Measurements from ENCODE around the gene EPB42. TPM values are rescaled to one million over a fixed set of nuclear protein-coding genes. Genes with fewer than 3 reads are reported as not detected.

The EPB42 gene
- total RNA-seq, 1 experiment from 2014 or later: not detected

DNA sequence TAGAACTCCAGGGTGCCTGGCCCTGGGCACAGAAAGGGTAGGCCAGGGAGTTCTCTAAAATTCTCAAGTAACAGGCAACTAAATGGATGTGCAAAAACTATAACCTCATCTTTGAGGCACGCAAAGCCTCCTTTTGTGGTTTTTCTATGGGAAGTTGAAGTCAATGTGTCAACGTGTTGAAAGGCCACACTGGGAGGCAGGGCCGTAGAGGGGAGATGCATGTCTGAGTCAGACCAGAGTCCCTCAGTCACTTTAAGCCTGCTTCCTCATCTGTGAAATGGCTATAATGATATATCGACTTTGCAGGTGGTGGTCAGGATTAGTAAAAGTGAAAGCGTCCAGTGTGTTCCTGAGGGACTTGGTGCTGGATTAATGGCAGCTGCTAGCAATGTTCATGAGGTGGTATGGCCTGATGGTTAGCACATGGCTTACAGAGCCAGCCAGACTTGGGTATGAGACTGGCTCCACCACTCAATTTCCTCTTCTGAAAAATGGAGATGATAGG is 28.9 kb upstream of the EPB42 start:
- Histone ChIP-seq H3K4me1 (ENCODE audit: insufficient read depth, low read length) (no peaks in the 10 kb centered on the region), H4K20me1 (ENCODE audit: control insufficient read depth, insufficient read depth, insufficient read length) (no peaks in the 10 kb centered on the region), H4K8ac (replicated peaks; ENCODE audit: insufficient read length, low read depth, low read length) (no peak overlapping the region), H3K56ac (ENCODE audit: insufficient read length, low read depth, low read length) (no peak overlapping the region), H3T11ph (ENCODE audit: low read length) (no peak overlapping the region), H2BK5ac (ENCODE audit: insufficient read length, low read length) (no peak overlapping the region), H3K23me2 (ENCODE audit: insufficient read length, low read depth, low read length, poor library complexity, severe bottlenecking) (no peaks in the 10 kb centered on the region), H3K4ac (ENCODE audit: low read depth, low read length) (no peak overlapping the region), H3K9me3 (ENCODE audit: control insufficient read depth, low read depth, low read length) (no peaks in the 10 kb centered on the region), H2BK120ac (ENCODE audit: low read depth, low read length, poor library complexity, severe bottlenecking) (no peak overlapping the region), H3K23ac (ENCODE audit: insufficient read length, low read depth, low read length) (no peak overlapping the region), H3K18ac (ENCODE audit: insufficient read length, low read depth, low read length) (no peak overlapping the region), H2BK12ac (ENCODE audit: insufficient read length, low read depth, low read length) (no peak overlapping the region), H3K14ac (ENCODE audit: insufficient read depth, low read length) (no peak overlapping the region), H3K27me3 (ENCODE audit: insufficient read depth, low read length) (no peaks in the 10 kb centered on the region), H2BK20ac (ENCODE audit: low read depth, low read length, poor library complexity, severe bottlenecking) (no peak overlapping the region), H4K5ac (ENCODE audit: insufficient read length, low read depth, low read length) (no peak overlapping the region), H3K4me2 (ENCODE audit: insufficient read depth, insufficient read length, low read length) (no peak overlapping the region), H3K9ac (ENCODE audit: extremely low read depth, insufficient read length, low read length) (no peak overlapping the region), H2AK5ac (ENCODE audit: insufficient read length, low read length) (no peak overlapping the region), H3K79me1 (ENCODE audit: insufficient read depth, low read depth, low read length, poor library complexity, severe bottlenecking) (no peaks in the 10 kb centered on the region), H4K91ac (ENCODE audit: insufficient read length, low read depth, low read length) (no peak overlapping the region), H3K27ac (ENCODE audit: insufficient read length, low read depth, low read length) (no peak overlapping the region), H2AFZ (ENCODE audit: low read length) (no peak overlapping the region), H3K79me2 (ENCODE audit: insufficient read depth, low read length) (no peaks in the 10 kb centered on the region), H2BK15ac (ENCODE audit: low read depth, low read length) (no peak overlapping the region)
- WGBS (ENCODE audit: extremely low coverage, insufficient read length, low lambda C conversion rate): no CpG with 5 or more reads among the region's 5 CpGs
- no peak overlapping the region for H3K27ac Mint-ChIP-seq
- H3K36me3 Mint-ChIP-seq (ENCODE audit: insufficient read depth in 1 of 3, low read depth in 3 of 3): no peaks in the 10 kb centered on the region
- peaks cover 2% of the 10 kb centered on the region; the same call in 1 of the 2 replicates for H3K27me3 Mint-ChIP-seq (ENCODE audit: low read depth)
- TF ChIP-seq, protein P1, sequence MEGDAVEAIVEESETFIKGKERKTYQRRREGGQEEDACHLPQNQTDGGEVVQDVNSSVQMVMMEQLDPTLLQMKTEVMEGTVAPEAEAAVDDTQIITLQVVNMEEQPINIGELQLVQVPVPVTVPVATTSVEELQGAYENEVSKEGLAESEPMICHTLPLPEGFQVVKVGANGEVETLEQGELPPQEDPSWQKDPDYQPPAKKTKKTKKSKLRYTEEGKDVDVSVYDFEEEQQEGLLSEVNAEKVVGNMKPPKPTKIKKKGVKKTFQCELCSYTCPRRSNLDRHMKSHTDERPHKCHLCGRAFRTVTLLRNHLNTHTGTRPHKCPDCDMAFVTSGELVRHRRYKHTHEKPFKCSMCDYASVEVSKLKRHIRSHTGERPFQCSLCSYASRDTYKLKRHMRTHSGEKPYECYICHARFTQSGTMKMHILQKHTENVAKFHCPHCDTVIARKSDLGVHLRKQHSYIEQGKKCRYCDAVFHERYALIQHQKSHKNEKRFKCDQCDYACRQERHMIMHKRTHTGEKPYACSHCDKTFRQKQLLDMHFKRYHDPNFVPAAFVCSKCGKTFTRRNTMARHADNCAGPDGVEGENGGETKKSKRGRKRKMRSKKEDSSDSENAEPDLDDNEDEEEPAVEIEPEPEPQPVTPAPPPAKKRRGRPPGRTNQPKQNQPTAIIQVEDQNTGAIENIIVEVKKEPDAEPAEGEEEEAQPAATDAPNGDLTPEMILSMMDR (conservative IDR thresholded peaks at IDR 0.05): no peak
- H3K9me3 Mint-ChIP-seq: no peaks in the 10 kb centered on the region
- no peak overlapping the region for H3K4me3 Mint-ChIP-seq
- DNase-seq: no peak
- H3K4me1 Mint-ChIP-seq: no peaks in the 10 kb centered on the region
